Neural progenitor cell (in vitro differentiated cells): Measurements from ENCODE around the gene KRTAP7-1. TPM values are rescaled to one million over a fixed set of nuclear protein-coding genes. Genes with fewer than 3 reads are reported as not detected.

ENCODE experiments used
- DNase-seq: peaks from one replicate; pipeline ENCODE4 v3.0.0-alpha.2; 2016; ENCODE audit warnings: low spot score
- H2AFZ ChIP-seq: fragments of 200-600 bp; sonication (generic); replicated peaks from 2 replicates; pipeline ENCODE4 v1.6.1; 2016; ENCODE audit warnings: antibody characterized with exemption
- H3F3A ChIP-seq: fragments of 200-600 bp; sonication (generic); 2 replicates; pipeline ENCODE4 v1.6.1; 2016; ENCODE audit warnings: antibody characterized with exemption, low read depth
- H3K27ac ChIP-seq: fragments of 200-600 bp; sonication (generic); 2 replicates; pipeline ENCODE4 v1.5.1; 2016; ENCODE audit warnings: mild to moderate bottlenecking
- H3K27me3 ChIP-seq: fragments of 200-600 bp; sonication (generic); 2 replicates; pipeline ENCODE4 v1.6.1; 2016; ENCODE audit warnings: mild to moderate bottlenecking, moderate library complexity
- H3K36me3 ChIP-seq: fragments of 200-600 bp; sonication (generic); 2 replicates; pipeline ENCODE4 v1.5.1; 2016
- H3K4me1 ChIP-seq: fragments of 200-600 bp; sonication (generic); 2 replicates; pipeline ENCODE4 v1.6.1; 2016; ENCODE audit warnings: mixed run types
- H3K4me2 ChIP-seq: fragments of 200-600 bp; sonication (generic); 2 replicates; pipeline ENCODE4 v1.6.1; 2016
- H3K4me3 ChIP-seq: fragments of 200-600 bp; sonication (generic); 2 replicates; pipeline ENCODE4 v1.5.1; 2016
- H3K79me2 ChIP-seq: fragments of 200-600 bp; sonication (generic); 2 replicates; pipeline ENCODE4 v1.6.1; 2016; ENCODE audit warnings: low read depth
- H3K9ac ChIP-seq: fragments of 200-600 bp; sonication (generic); 2 replicates; pipeline ENCODE4 v1.6.1; 2016
- H3K9me3 ChIP-seq: fragments of 200-600 bp; sonication (generic); 2 replicates; pipeline ENCODE4 v1.5.1; 2016; ENCODE audit warnings: low read depth
- H4K20me1 ChIP-seq: fragments of 200-600 bp; sonication (generic); 2 replicates; pipeline ENCODE4 v1.6.1; 2016; ENCODE audit warnings: low read depth
- H3K27ac Mint-ChIP-seq: 3 replicates; pipeline ENCODE4 v1.8.0; 2021; ENCODE audit warnings: mixed read lengths
- H3K27me3 Mint-ChIP-seq: 2 replicates; pipeline ENCODE4 v1.8.0; 2022; ENCODE audit warnings: low read depth, mild to moderate bottlenecking, inconsistent platforms, moderate library complexity, mixed read lengths; ENCODE audit not compliant: insufficient read depth
- H3K36me3 Mint-ChIP-seq: 3 replicates; pipeline ENCODE4 v1.8.0; 2021; ENCODE audit warnings: mixed read lengths
- H3K4me1 Mint-ChIP-seq: 3 replicates; pipeline ENCODE4 v1.8.0; 2021; ENCODE audit warnings: mixed read lengths
- H3K4me3 Mint-ChIP-seq: 3 replicates; pipeline ENCODE4 v1.8.0; 2021; ENCODE audit warnings: mild to moderate bottlenecking, moderate library complexity, mixed read lengths
- H3K9me3 Mint-ChIP-seq: 3 replicates; pipeline ENCODE4 v1.8.0; 2020; ENCODE audit warnings: mixed read lengths
- EZH2 ChIP-seq: fragments of 200-600 bp; sonication (generic); IDR thresholded peaks from 2 replicates; pipeline ENCODE4 v1.6.1; 2017; ENCODE audit warnings: antibody characterized with exemption, mild to moderate bottlenecking, moderate library complexity
- EZH2phosphoT487 ChIP-seq: fragments of 200-600 bp; sonication (generic); IDR thresholded peaks from 2 replicates; pipeline ENCODE4 v1.6.1; 2017; ENCODE audit warnings: antibody characterized with exemption
- small RNA-seq: library from RNA; depleted of rRNA; stranded (forward); fragments of <200 nt; gene quantifications from one replicate; pipeline ENCODE3, GENCODE V24; 2015
- total RNA-seq: library from RNA; depleted of rRNA; stranded (reverse); fragments of >200 nt; gene quantifications from 2 replicates; pipeline ENCODE4 v1.2.3, GENCODE V29; 2015; ENCODE audit warnings: low replicate concordance
- TF ChIP-seq, protein P1 (sequence below): fragments of 200-600 bp; sonication (generic); IDR thresholded peaks from 2 replicates; pipeline ENCODE4 v1.5.1; 2017; ENCODE audit warnings: antibody characterized with exemption, mild to moderate bottlenecking

The KRTAP7-1 gene
- total RNA-seq, 1 donor from 2014 or later = not detected

GRCh38 chr21:30793581-30794314 lies 35.8 kb downstream of the KRTAP7-1 start:
- no peak overlapping the region for H3K4me2 ChIP-seq
- no peaks in the 10 kb centered on the region for H4K20me1 ChIP-seq
- Mint-ChIP-seq H3K27me3 (peaks cover 2% of the 10 kb centered on the region), H3K36me3 (no peaks in the 10 kb centered on the region), H3K27ac (no peak overlapping the region), H3K9me3 (no peaks in the 10 kb centered on the region), H3K4me3 (no peak overlapping the region), H3K4me1 (no peaks in the 10 kb centered on the region)
- H3K27me3 ChIP-seq = no peaks in the 10 kb centered on the region
- TF ChIP-seq, protein P1, sequence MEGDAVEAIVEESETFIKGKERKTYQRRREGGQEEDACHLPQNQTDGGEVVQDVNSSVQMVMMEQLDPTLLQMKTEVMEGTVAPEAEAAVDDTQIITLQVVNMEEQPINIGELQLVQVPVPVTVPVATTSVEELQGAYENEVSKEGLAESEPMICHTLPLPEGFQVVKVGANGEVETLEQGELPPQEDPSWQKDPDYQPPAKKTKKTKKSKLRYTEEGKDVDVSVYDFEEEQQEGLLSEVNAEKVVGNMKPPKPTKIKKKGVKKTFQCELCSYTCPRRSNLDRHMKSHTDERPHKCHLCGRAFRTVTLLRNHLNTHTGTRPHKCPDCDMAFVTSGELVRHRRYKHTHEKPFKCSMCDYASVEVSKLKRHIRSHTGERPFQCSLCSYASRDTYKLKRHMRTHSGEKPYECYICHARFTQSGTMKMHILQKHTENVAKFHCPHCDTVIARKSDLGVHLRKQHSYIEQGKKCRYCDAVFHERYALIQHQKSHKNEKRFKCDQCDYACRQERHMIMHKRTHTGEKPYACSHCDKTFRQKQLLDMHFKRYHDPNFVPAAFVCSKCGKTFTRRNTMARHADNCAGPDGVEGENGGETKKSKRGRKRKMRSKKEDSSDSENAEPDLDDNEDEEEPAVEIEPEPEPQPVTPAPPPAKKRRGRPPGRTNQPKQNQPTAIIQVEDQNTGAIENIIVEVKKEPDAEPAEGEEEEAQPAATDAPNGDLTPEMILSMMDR = no peak
- TF ChIP-seq EZH2phosphoT487 (no peak), EZH2 (no peak)
- H3K27ac ChIP-seq = no peak overlapping the region
- no peaks in the 10 kb centered on the region for H3K4me1 ChIP-seq
- H3K9ac ChIP-seq = no peak overlapping the region
- no peaks in the 10 kb centered on the region for H3F3A ChIP-seq
- no peaks in the 10 kb centered on the region for H3K9me3 ChIP-seq
- no peaks in the 10 kb centered on the region for H3K79me2 ChIP-seq
- H3K4me3 ChIP-seq = no peak overlapping the region
- no peak for DNase-seq
- no peak overlapping the region for H2AFZ ChIP-seq
- no peaks in the 10 kb centered on the region for H3K36me3 ChIP-seq

DNA sequence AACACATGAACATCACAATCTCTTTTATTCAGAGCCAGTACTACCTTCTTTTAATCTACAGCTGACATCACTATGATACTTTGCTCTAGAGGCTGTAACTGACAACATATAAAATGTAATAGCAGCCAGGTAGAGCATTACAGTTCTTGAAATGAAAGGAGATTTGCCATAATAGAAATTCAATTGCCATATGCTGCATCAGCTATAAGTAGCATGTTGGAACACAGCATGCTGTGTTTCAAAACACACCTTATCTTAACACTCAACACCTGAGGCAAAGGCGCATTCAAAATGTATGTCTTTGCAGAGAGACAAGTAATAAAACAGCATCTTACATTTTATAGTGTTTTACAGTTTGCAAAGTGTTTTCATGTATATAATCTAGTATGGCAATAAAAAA lies 50.3 kb downstream of the KRTAP7-1 start:
- Mint-ChIP-seq H3K36me3 (no peaks in the 10 kb centered on the region), H3K4me3 (no peak overlapping the region), H3K9me3 (no peaks in the 10 kb centered on the region), H3K27ac (no peak overlapping the region), H3K4me1 (no peaks in the 10 kb centered on the region), H3K27me3 (no peaks in the 10 kb centered on the region)
- Histone ChIP-seq H3K27ac (no peak overlapping the region), H3K9me3 (no peaks in the 10 kb centered on the region), H3K4me1 (no peaks in the 10 kb centered on the region), H3K27me3 (no peaks in the 10 kb centered on the region), H2AFZ (no peak overlapping the region), H3K36me3 (no peaks in the 10 kb centered on the region), H3K4me3 (no peak overlapping the region), H3K4me2 (no peak overlapping the region), H3F3A (no peaks in the 10 kb centered on the region), H3K79me2 (no peaks in the 10 kb centered on the region), H3K9ac (no peak overlapping the region), H4K20me1 (no peaks in the 10 kb centered on the region)
- no peak for DNase-seq
- TF ChIP-seq EZH2 (no peak), EZH2phosphoT487 (no peak)

Small RNA genes within 50 kb of the gene (small RNA-seq; reads per million reads assigned to genes)
- not detected for gene KRTAP8-2P
- gene KRTAP8-3P = not detected

Other genes with a start within 250 kb of the KRTAP7-1 start
- not detected in 2 replicates for gene KRTAP22-2, start 239.4 kb downstream of the KRTAP7-1 start, total RNA-seq
- gene KRTAP6-3, start 237.3 kb downstream of the KRTAP7-1 start, total RNA-seq = not detected in 2 replicates
- not detected in 2 replicates for gene KRTAP6-2, start 230.9 kb downstream of the KRTAP7-1 start, total RNA-seq
- not detected in 2 replicates for gene KRTAP22-1, start 228.7 kb downstream of the KRTAP7-1 start, total RNA-seq
- gene KRTAP6-1, start 215.8 kb downstream of the KRTAP7-1 start, total RNA-seq = not detected in 2 replicates
- gene KRTAP20-1, start 213.3 kb downstream of the KRTAP7-1 start, total RNA-seq = not detected in 2 replicates
- not detected in 2 replicates for gene KRTAP20-4, start 209.1 kb downstream of the KRTAP7-1 start, total RNA-seq
- gene KRTAP20-2, start 194.6 kb downstream of the KRTAP7-1 start, total RNA-seq = not detected in 2 replicates
- not detected in 2 replicates for gene KRTAP20-3, start 186.9 kb downstream of the KRTAP7-1 start, total RNA-seq
- gene KRTAP21-3, start 111.0 kb downstream of the KRTAP7-1 start, total RNA-seq = not detected in 2 replicates
- gene KRTAP21-2, start 82.5 kb downstream of the KRTAP7-1 start, total RNA-seq = not detected in 2 replicates
- not detected in 2 replicates for gene KRTAP21-1, start 74.3 kb downstream of the KRTAP7-1 start, total RNA-seq
- gene KRTAP8-1, start 16.5 kb downstream of the KRTAP7-1 start, total RNA-seq = not detected in 2 replicates
- not detected in 2 replicates for gene KRTAP11-1, start 51.8 kb upstream of the KRTAP7-1 start, total RNA-seq
- not detected in 2 replicates for gene KRTAP19-8, start 208.7 kb upstream of the KRTAP7-1 start, total RNA-seq